Trophoblast cell (in vitro differentiated cells and primary cell): ENCODE results near the gene ASXL2.

Source experiments
- DNase-seq, 2 donors: peaks; one replicate each; pipeline ENCODE4 v3.0.0-alpha.2; 2016
- H2AFZ ChIP-seq: 2 replicates; pipeline ENCODE4 v1.6.1; 2013; ENCODE audit warnings: low read length, moderate library complexity, mild to moderate bottlenecking; ENCODE audit not compliant: insufficient read depth, poor library complexity
- H2AK5ac ChIP-seq: 2 replicates; pipeline ENCODE4 v1.6.1; 2013; ENCODE audit warnings: mild to moderate bottlenecking, low read length
- H2BK120ac ChIP-seq: 2 replicates; pipeline ENCODE4 v1.6.1; 2013; ENCODE audit warnings: low read length, mild to moderate bottlenecking, moderate library complexity; ENCODE audit not compliant: insufficient read depth, poor library complexity
- H2BK12ac ChIP-seq: 2 replicates; pipeline ENCODE4 v1.6.1; 2013; ENCODE audit warnings: mild to moderate bottlenecking, low read length, moderate library complexity
- H2BK5ac ChIP-seq: 2 replicates; pipeline ENCODE4 v1.6.1; 2013; ENCODE audit warnings: low read length, low read depth, moderate library complexity, mild to moderate bottlenecking; ENCODE audit not compliant: poor library complexity
- H3K14ac ChIP-seq: 2 replicates; pipeline ENCODE4 v1.6.1; 2013; ENCODE audit warnings: mild to moderate bottlenecking, low read length
- H3K18ac ChIP-seq: 2 replicates; pipeline ENCODE4 v1.6.1; 2013; ENCODE audit warnings: mild to moderate bottlenecking, low read length
- H3K23ac ChIP-seq: 2 replicates; pipeline ENCODE4 v1.6.1; 2013; ENCODE audit warnings: low read length
- H3K27ac ChIP-seq: 2 replicates; pipeline ENCODE4 v1.5.1; 2013; ENCODE audit warnings: low read depth, mild to moderate bottlenecking, inconsistent platforms, low read length, moderate library complexity
- H3K27me3 ChIP-seq: 2 replicates; pipeline ENCODE4 v1.6.1; 2013; ENCODE audit warnings: inconsistent platforms, mild to moderate bottlenecking, low read length, moderate library complexity; ENCODE audit not compliant: insufficient read depth
- H3K36me3 ChIP-seq, 2 experiments: 1 replicate in 1 of 2; 2 replicates in 1 of 2; pipeline ENCODE4 v1.6.1; 2013; ENCODE audit warnings: low read length in 2 of 2, mild to moderate bottlenecking in 2 of 2, moderate library complexity in 1 of 2; ENCODE audit not compliant: insufficient read depth in 2 of 2, control insufficient read depth in 1 of 2
- H3K4ac ChIP-seq: 2 replicates; pipeline ENCODE4 v1.6.1; 2013; ENCODE audit warnings: low read depth, mild to moderate bottlenecking, low read length, moderate library complexity
- H3K4me1 ChIP-seq, 2 experiments: 1 replicate in 1 of 2; 2 replicates in 1 of 2; pipeline ENCODE4 v1.6.1; 2013; ENCODE audit warnings: low read length in 2 of 2, mild to moderate bottlenecking in 2 of 2, moderate library complexity in 1 of 2; ENCODE audit not compliant: insufficient read depth in 2 of 2, control insufficient read depth in 1 of 2
- H3K4me2 ChIP-seq: 2 replicates; pipeline ENCODE4 v1.6.1; 2013; ENCODE audit warnings: inconsistent platforms, mild to moderate bottlenecking, low read length, moderate library complexity
- H3K4me3 ChIP-seq: 2 replicates; pipeline ENCODE4 v1.5.1; 2013; ENCODE audit warnings: mild to moderate bottlenecking, low read depth, low read length, inconsistent platforms
- H3K79me1 ChIP-seq: one replicate; pipeline ENCODE4 v1.6.1; 2013; ENCODE audit warnings: low read length
- H3K79me2 ChIP-seq: 2 replicates; pipeline ENCODE4 v1.6.1; 2013; ENCODE audit warnings: low read length, mild to moderate bottlenecking; ENCODE audit not compliant: control insufficient read depth, insufficient read depth, poor library complexity
- H3K9ac ChIP-seq: 2 replicates; pipeline ENCODE4 v1.6.1; 2013; ENCODE audit warnings: mild to moderate bottlenecking, low read length
- H3K9me3 ChIP-seq: 2 replicates; pipeline ENCODE4 v1.6.1; 2013; ENCODE audit warnings: low read depth, mild to moderate bottlenecking, control low read depth, inconsistent platforms, low read length; ENCODE audit not compliant: insufficient read depth
- H4K12ac ChIP-seq: 2 replicates; pipeline ENCODE4 v1.6.1; 2013; ENCODE audit warnings: low read depth, mild to moderate bottlenecking, low read length, moderate library complexity
- H4K8ac ChIP-seq: 2 replicates; pipeline ENCODE4 v1.6.1; 2013; ENCODE audit warnings: low read depth, mild to moderate bottlenecking, low read length, moderate library complexity
- H4K91ac ChIP-seq: one replicate; pipeline ENCODE4 v1.6.1; 2013; ENCODE audit warnings: low read depth, mild to moderate bottlenecking, low read length, moderate library complexity
- WGBS: extraction: QIAGEN DNeasy Blood & Tissue Kit; methylation state at CpG from one replicate; pipeline ENCODE4 v1.1.7; 2013; ENCODE audit warnings: missing lambda C conversion rate; ENCODE audit not compliant: insufficient read length, insufficient coverage; ENCODE audit errors: extremely low coverage; 5-methylcytosine and 5-hydroxymethylcytosine counted together

Gene ASXL2

GRCh38 chr2:25740810-25741381 lies 137.4 kb downstream of the ASXL2 start:
- Histone ChIP-seq H4K12ac (no peak overlapping the region), H2BK120ac (no peak overlapping the region), H2BK12ac (no peak overlapping the region), H3K9ac (no peak overlapping the region), H4K91ac (no peak overlapping the region), H3K27ac (no peak overlapping the region), H3K4ac (no peak overlapping the region), H3K23ac (no peak overlapping the region), H3K4me2 (no peak overlapping the region), H3K27me3 (no peaks in the 10 kb centered on the region), H2AK5ac (no peak overlapping the region), H2AFZ (no peak overlapping the region), H2BK5ac (no peak overlapping the region), H3K14ac (no peak overlapping the region), H3K79me2 (no peaks in the 10 kb centered on the region), H3K36me3 (peaks cover 23 to 27% of the 10 kb centered on the region in 2 experiments), H3K9me3 (no peaks in the 10 kb centered on the region), H3K18ac (no peak overlapping the region), H3K4me3 (no peak overlapping the region), H4K8ac (no peak overlapping the region), H3K4me1 (no peaks in the 10 kb centered on the region), H3K79me1 (no peaks in the 10 kb centered on the region)
- no CpG with 5 or more reads among the region's 6 CpGs for WGBS
- peak in 1 of 2 donors; percentile 14 for DNase-seq

DNA sequence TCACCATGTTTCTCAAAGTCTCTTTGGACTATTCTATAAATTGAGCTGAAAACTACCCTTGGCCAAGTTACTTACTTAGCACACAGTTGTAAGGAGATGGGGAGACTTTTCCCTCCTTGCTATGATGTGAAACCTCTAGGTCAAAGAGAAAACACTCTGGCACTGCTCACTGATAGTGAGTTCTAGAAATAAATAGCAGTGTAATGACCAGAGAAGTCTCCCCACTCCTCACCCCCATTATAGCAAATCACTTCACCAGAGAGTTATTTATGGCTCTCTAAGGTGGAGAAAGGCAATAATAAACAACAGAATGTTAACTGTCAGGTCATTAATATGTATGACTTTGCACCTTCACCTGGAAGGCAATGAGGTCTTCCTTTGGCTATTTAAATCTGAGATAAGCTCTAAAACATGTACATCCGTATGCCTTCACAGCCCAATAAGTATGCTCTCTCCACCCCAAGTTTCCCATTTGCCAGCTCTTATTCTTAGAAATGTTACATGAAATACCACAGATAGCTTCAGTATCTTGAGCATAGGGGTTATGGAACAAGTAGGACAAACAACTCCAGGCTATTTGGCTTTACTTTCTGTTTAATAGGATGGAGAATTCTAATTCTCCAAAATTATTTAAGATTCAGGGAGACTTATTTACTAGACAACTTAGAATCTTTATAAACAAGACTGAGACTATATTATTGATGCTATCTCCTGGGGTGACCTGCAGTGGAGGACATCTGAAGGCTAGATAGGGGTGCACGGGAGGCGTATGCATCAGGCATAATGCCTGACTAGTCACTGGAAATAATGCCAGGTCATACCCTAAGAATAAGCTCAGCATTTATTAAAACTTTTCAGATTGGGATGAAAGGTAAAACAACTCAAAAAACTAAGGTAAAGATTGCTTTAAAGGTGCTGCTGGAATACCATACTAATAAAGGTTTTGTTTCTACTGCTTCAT lies 139.6 kb downstream of the ASXL2 start:
- Histone ChIP-seq H4K12ac (no peak overlapping the region), H3K79me2 (no peaks in the 10 kb centered on the region), H2AFZ (no peak overlapping the region), H3K4ac (no peak overlapping the region), H2AK5ac (no peak overlapping the region), H3K18ac (no peak overlapping the region), H3K27ac (no peak overlapping the region), H2BK5ac (no peak overlapping the region), H3K79me1 (no peaks in the 10 kb centered on the region), H4K8ac (no peak overlapping the region), H3K4me1 (no peaks in the 10 kb centered on the region), H3K27me3 (no peaks in the 10 kb centered on the region), H3K4me3 (no peak overlapping the region), H3K4me2 (no peak overlapping the region), H4K91ac (no peak overlapping the region), H3K9ac (no peak overlapping the region), H3K9me3 (no peaks in the 10 kb centered on the region), H3K14ac (no peak overlapping the region), H3K36me3 (peaks cover 17 to 19% of the 10 kb centered on the region in 2 experiments), H2BK12ac (no peak overlapping the region), H3K23ac (no peak overlapping the region), H2BK120ac (no peak overlapping the region)
- peak; percentile 56 to 84 for DNase-seq
- WGBS = no CpG with 5 or more reads among the region's 3 CpGs

- Histone ChIP-seq H2AK5ac (no peak overlapping the region), H2BK12ac (no peak overlapping the region), H3K4me3 (no peak overlapping the region), H3K4ac (no peak overlapping the region), H3K9ac (no peak overlapping the region), H3K4me2 (no peak overlapping the region), H2BK120ac (no peak overlapping the region), H3K27me3 (no peaks in the 10 kb centered on the region), H4K8ac (no peak overlapping the region), H3K36me3 (peaks cover 3% of the 10 kb centered on the region in 2 experiments), H3K14ac (no peak overlapping the region), H2BK5ac (no peak overlapping the region), H3K18ac (no peak overlapping the region), H2AFZ (no peak overlapping the region), H3K4me1 (no peaks in the 10 kb centered on the region), H3K27ac (no peak overlapping the region), H4K12ac (no peak overlapping the region), H3K79me2 (no peaks in the 10 kb centered on the region), H3K9me3 (no peaks in the 10 kb centered on the region), H3K23ac (no peak overlapping the region), H4K91ac (no peak overlapping the region), H3K79me1 (no peaks in the 10 kb centered on the region)
- DNase-seq = no peak
- WGBS = no CpG with 5 or more reads among the region's 6 CpGs
Observed at GRCh38 chr2:25736899-25737515, 141.3 kb downstream of the ASXL2 start.

DNA sequence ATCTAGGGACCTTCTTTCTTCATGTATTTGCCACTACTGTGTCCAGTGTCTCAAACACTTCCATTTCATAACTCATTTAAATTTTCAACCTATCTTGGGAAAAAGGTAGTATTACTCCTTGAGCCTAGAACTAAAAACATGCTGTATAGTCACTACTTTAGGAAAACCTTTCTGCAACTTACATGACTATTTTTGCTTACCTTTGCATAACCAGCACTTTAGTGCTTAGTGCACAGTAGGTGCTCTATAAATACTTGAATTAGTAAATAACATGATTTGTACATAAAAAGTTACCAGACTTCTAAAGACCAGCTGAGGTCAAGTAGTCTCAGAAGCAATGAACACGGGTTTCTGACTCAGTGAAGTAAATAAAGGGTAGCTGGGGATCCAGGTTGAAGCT lies 142.5 kb downstream of the ASXL2 start:
- Histone ChIP-seq H3K4me3 (no peak overlapping the region), H3K4ac (no peak overlapping the region), H3K27ac (no peak overlapping the region), H3K36me3 (peaks cover 0 to 1% of the 10 kb centered on the region in 2 experiments), H2BK120ac (no peak overlapping the region), H3K4me1 (no peaks in the 10 kb centered on the region), H3K9ac (no peak overlapping the region), H4K12ac (no peak overlapping the region), H4K8ac (no peak overlapping the region), H2BK12ac (no peak overlapping the region), H3K79me1 (no peaks in the 10 kb centered on the region), H2BK5ac (no peak overlapping the region), H3K18ac (no peak overlapping the region), H3K4me2 (no peak overlapping the region), H3K9me3 (no peaks in the 10 kb centered on the region), H3K14ac (no peak overlapping the region), H2AK5ac (no peak overlapping the region), H3K79me2 (no peaks in the 10 kb centered on the region), H3K27me3 (no peaks in the 10 kb centered on the region), H3K23ac (no peak overlapping the region), H2AFZ (no peak overlapping the region), H4K91ac (no peak overlapping the region)
- DNase-seq = no peak
- no CpG with 5 or more reads among the region's 1 CpG for WGBS
